Measurements from ENCODE around the gene CPT1A.

Gene CPT1A

DNA sequence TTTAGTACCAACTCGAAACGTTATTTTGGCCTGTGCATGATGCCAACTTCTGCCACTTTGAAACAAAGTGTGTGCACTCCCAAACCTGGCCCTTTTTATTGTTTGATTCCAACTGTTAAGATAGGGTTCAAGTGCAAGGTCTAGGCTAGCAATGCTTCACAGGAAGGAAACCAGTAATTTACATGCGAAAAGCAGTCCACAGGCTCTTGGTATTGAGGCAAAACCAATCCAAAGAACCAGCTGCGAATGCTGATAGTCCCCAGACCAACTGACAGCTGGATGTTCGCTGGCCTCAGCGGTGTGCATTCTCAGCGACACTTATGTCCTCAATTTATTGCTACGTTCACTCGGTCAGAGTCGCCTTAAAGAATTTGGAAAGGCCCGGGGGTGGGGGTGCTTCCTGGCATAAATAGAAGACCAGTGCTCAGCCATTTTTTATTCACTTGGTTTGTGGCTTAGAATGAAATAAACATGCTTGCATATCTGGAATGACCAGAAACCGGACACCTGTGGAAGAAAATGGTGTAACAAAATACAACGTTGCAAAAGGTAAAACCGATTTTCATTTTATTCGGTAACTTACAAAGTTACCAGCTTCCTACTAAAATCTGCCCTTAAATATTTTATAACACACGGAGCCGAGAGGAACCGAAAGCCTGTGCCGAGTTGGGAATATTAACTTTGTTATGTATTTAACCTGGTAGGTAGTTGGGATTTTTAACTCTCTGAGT is 1.6 kb downstream of the CPT1A start:
- no peaks in the 10 kb centered on the region for H3K36me3 ChIP-seq (ENCODE audit: control insufficient read depth in 2 of 2, insufficient read depth in 2 of 2, low read length in 2 of 2)
- no peaks in the 10 kb centered on the region for H3K9me3 ChIP-seq (ENCODE audit: control insufficient read depth in 2 of 2, low read length in 2 of 2)
- peak overlapping the region; percentile 66 to 80 for H3K9ac ChIP-seq (ENCODE audit: low read length in 2 of 2)
- peak overlapping the region; percentile 84 to 89 for H3K4me3 ChIP-seq (ENCODE audit: low read length in 2 of 2)
- H3K27me3 ChIP-seq (ENCODE audit: control insufficient read depth in 1 of 2, insufficient read depth in 2 of 2, low read length in 2 of 2), result no peaks in the 10 kb centered on the region
- H3K27ac ChIP-seq (ENCODE audit: low read length), result peak overlapping the region; percentile 96
- peaks cover 74% of the 10 kb centered on the region for H3K4me1 ChIP-seq (ENCODE audit: control insufficient read depth, insufficient read depth, low read length)

DNA sequence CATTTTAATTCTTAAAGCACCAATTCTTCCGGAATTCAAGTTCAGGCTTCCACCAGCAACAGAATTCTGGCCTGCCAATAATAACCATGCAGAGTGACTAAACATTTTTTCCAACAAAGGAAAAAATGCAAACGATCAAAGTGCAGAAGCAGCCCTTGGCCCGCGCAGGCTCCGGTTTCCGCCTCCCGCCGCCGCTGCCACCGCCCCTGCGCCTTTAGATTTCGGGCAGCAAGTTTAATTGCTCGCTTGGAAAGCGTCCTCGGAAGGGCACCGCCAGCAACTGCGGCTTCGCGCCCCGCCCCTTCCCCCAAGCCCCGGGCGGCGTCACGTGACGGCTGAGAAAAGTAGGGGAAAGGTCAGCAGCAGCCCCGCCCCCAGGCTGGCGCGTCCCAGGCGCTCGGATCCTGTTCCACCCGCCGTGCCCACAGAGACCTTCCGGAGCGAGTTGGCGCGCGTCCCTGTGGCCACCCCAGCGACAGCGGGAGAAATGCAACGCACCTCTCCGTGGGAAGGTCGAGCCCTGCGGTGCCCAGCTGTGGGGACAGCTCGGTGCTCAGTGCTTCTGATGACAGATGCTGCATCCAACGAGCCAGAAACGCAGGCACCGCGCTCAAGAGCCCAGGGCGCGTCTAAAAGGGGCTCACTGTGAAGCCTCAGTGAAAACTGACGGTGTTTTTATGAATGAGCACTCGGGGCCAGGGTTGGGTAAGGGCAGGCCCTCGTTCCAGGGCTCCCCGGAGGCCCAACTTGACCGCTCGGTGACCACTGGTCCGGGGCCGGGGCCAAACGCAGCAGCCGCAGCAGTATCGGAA is 2.5 kb downstream of the CPT1A start:
- Histone ChIP-seq H3K27ac (ENCODE audit: low read length) (peak overlapping the region; percentile 96), H3K4me3 (ENCODE audit: low read length in 2 of 2) (peak overlapping the region; percentile 84 to 89), H3K36me3 (ENCODE audit: control insufficient read depth in 2 of 2, insufficient read depth in 2 of 2, low read length in 2 of 2) (no peaks in the 10 kb centered on the region), H3K27me3 (ENCODE audit: control insufficient read depth in 1 of 2, insufficient read depth in 2 of 2, low read length in 2 of 2) (no peaks in the 10 kb centered on the region), H3K4me1 (ENCODE audit: control insufficient read depth, insufficient read depth, low read length) (peaks cover 77% of the 10 kb centered on the region), H3K9ac (ENCODE audit: low read length in 2 of 2) (peak overlapping the region; percentile 66 to 80), H3K9me3 (ENCODE audit: control insufficient read depth in 2 of 2, low read length in 2 of 2) (no peaks in the 10 kb centered on the region)

DNA sequence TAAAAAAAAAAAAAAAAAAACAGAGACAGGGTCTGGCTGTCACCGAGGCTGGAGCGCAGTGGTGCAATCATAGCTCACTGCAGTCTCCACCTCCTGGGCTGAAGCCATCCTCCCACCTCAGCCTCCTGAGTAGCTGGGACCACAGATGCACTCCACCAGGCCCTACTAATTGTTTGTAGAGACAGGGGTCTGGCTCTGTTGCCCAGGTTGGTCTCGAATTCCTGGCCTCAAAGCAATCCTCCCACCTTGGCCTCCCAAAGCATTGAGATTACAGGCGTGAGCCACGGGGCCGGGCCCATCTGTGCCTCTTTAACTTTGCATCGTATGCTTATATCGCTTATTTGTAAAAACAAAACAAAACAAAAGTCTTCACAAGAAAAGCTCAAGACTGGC is 3.1 kb downstream of the CPT1A start:
- no peaks in the 10 kb centered on the region for H3K27me3 ChIP-seq (ENCODE audit: control insufficient read depth in 1 of 2, insufficient read depth in 2 of 2, low read length in 2 of 2)
- no peaks in the 10 kb centered on the region for H3K9me3 ChIP-seq (ENCODE audit: control insufficient read depth in 2 of 2, low read length in 2 of 2)
- peak overlapping the region; percentile 96 for H3K27ac ChIP-seq (ENCODE audit: low read length)
- no peaks in the 10 kb centered on the region for H3K36me3 ChIP-seq (ENCODE audit: control insufficient read depth in 2 of 2, insufficient read depth in 2 of 2, low read length in 2 of 2)
- H3K4me3 ChIP-seq (ENCODE audit: low read length in 2 of 2), result peak overlapping the region; percentile 69 to 89
- peaks cover 71% of the 10 kb centered on the region for H3K4me1 ChIP-seq (ENCODE audit: control insufficient read depth, insufficient read depth, low read length)
- peak overlapping the region; percentile 55 to 68 for H3K9ac ChIP-seq (ENCODE audit: low read length in 2 of 2)

DNA sequence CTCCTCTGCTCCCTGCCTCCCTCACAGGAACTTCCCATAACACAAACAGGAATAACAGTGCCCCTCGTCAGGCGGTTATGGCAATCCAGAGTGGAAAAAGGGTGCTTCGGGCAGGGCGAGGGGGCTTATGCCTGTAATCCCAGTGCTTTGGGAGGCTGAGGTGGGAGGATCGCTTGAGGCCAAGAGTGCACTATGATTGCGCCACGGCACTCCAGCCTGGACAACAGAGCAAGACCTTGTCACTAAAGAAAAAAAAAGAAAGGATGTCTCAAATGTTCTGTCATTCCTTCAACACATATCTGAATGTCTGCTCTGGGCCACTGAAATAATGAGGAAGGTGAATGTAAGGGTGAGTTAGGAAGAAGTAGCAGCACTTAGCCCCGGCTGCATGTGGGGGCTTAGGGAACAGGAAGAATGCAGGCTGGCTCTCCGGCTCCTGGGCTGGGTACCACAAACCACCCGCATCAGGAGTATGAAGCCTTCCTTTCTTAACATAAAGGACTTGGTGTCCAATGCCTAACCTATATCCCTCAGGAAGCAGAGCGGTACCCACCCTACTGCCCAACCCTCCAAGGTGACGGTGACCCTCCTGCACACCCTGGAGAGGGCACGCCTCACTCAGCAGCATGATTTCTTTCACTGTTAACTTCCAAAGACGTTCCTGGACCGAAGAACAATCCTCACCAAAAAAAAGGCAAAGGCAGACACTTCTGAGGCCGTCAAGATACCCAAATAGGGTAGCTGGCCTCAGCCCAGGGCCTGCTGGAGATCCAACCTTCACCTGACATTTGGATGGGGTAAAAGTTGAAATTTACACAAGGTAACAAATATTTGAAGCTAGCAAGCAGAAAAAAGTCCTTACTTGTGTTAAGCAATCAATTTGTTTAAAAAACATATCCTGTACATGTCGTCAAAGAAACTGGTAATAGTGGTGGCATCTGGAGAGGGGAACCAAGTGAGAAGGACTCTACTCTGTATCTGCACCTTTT is 3.8 kb downstream of the CPT1A start:
- H3K4me1 ChIP-seq (ENCODE audit: control insufficient read depth, insufficient read depth, low read length), result peaks cover 73% of the 10 kb centered on the region
- peak overlapping the region; percentile 57 to 89 for H3K4me3 ChIP-seq (ENCODE audit: low read length in 2 of 2)
- H3K36me3 ChIP-seq (ENCODE audit: control insufficient read depth in 2 of 2, insufficient read depth in 2 of 2, low read length in 2 of 2), result no peaks in the 10 kb centered on the region
- no peaks in the 10 kb centered on the region for H3K27me3 ChIP-seq (ENCODE audit: control insufficient read depth in 1 of 2, insufficient read depth in 2 of 2, low read length in 2 of 2)
- no peaks in the 10 kb centered on the region for H3K9me3 ChIP-seq (ENCODE audit: control insufficient read depth in 2 of 2, low read length in 2 of 2)
- H3K9ac ChIP-seq (ENCODE audit: low read length in 2 of 2), result peak overlapping the region; percentile 63 to 64
- H3K27ac ChIP-seq (ENCODE audit: low read length), result peak overlapping the region; percentile 96

DNA sequence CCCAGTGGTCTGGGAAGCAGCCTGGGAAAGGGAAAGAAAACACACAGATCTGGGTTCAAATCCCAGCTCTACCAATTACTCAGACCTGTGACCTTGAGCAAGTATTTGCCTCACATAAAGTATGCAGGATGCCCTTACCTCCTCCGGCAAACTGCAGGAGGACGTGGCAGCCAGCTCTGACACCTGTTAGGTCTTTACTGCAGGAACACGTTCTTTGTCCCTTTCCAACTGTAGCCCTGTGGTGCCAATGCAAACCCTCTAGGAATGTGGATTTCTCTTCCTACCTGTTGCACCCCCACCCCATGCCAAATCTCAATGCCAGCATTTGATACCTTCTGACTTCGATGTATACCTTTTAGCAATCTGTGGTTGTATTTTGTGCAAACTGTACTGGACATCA is 6.0 kb downstream of the CPT1A start:
- no peaks in the 10 kb centered on the region for H3K9me3 ChIP-seq (ENCODE audit: control insufficient read depth in 2 of 2, low read length in 2 of 2)
- H3K36me3 ChIP-seq (ENCODE audit: control insufficient read depth in 2 of 2, insufficient read depth in 2 of 2, low read length in 2 of 2), result peaks cover 1% of the 10 kb centered on the region in 2 donors
- H3K4me3 ChIP-seq (ENCODE audit: low read length in 2 of 2), result no peak overlapping the region
- H3K9ac ChIP-seq (ENCODE audit: low read length in 2 of 2), result no peak overlapping the region
- peaks cover 82% of the 10 kb centered on the region for H3K4me1 ChIP-seq (ENCODE audit: control insufficient read depth, insufficient read depth, low read length)
- peak overlapping the region; percentile 96 for H3K27ac ChIP-seq (ENCODE audit: low read length)
- H3K27me3 ChIP-seq (ENCODE audit: control insufficient read depth in 1 of 2, insufficient read depth in 2 of 2, low read length in 2 of 2), result no peaks in the 10 kb centered on the region

DNA sequence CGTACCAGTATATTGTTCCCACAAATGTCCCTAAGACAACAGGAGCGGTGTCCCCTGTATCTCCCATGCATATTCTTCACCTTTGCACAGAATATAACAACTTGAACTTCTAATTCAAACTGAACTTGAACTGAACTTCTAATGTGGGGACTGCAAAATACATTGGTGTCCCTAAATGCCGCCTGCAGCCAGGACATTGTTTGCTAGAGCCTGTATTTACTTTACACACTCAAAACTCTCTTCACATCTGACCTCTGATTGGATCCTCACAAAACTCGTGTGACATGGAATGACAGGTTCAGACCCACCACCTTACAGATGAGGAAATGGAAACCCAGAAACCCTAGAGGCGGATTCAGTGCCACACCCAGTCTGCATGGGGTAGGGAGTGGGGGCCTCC is 6.4 kb downstream of the CPT1A start:
- H3K9me3 ChIP-seq (ENCODE audit: control insufficient read depth in 2 of 2, low read length in 2 of 2), result no peaks in the 10 kb centered on the region
- H3K27me3 ChIP-seq (ENCODE audit: control insufficient read depth in 1 of 2, insufficient read depth in 2 of 2, low read length in 2 of 2), result no peaks in the 10 kb centered on the region
- no peak overlapping the region for H3K4me3 ChIP-seq (ENCODE audit: low read length in 2 of 2)
- peaks cover 3% of the 10 kb centered on the region in 2 donors for H3K36me3 ChIP-seq (ENCODE audit: control insufficient read depth in 2 of 2, insufficient read depth in 2 of 2, low read length in 2 of 2)
- H3K27ac ChIP-seq (ENCODE audit: low read length), result peak overlapping the region; percentile 41
- no peak overlapping the region for H3K9ac ChIP-seq (ENCODE audit: low read length in 2 of 2)
- H3K4me1 ChIP-seq (ENCODE audit: control insufficient read depth, insufficient read depth, low read length), result peaks cover 82% of the 10 kb centered on the region

DNA sequence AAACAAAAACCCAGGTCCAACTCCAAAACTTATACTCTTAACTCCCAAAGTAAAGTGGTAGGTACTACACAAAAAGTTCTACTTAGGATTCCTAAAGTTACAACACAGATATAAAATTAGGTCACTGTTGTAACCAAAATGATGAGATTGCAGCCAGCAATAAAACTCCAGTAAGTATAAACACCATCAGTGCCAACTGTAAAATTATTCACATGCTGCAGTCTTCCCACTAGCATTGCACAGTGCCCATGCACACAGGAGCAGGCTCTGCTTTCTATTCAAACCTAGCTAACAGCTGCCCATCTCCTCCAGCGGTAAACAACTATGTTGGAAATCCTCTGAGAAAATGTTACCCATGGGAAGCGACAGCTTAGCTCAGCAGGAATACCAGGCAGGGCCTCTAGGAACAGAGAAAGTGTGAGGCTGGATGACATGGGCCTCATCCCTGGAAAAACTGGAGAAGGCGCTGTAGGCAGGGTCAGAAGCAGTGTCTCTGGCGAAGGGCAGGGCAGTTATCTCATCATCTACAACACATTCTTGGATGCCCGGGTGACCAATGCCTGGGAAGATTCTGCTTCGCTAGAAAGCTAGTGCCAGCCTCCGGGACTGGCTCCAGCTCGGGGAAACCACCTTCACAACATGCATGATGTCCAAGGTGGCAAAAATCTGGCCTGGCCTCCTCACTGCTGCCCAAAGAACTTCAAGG is 9.1 kb downstream of the CPT1A start:
- no peak overlapping the region for H3K9ac ChIP-seq (ENCODE audit: low read length in 2 of 2)
- no peaks in the 10 kb centered on the region for H3K9me3 ChIP-seq (ENCODE audit: control insufficient read depth in 2 of 2, low read length in 2 of 2)
- peak overlapping the region in 1 of 2 donors; percentile 22 for H3K4me3 ChIP-seq (ENCODE audit: low read length in 2 of 2)
- H3K36me3 ChIP-seq (ENCODE audit: control insufficient read depth in 2 of 2, insufficient read depth in 2 of 2, low read length in 2 of 2), result peaks cover 3 to 6% of the 10 kb centered on the region in 2 donors
- H3K27me3 ChIP-seq (ENCODE audit: control insufficient read depth in 1 of 2, insufficient read depth in 2 of 2, low read length in 2 of 2), result no peaks in the 10 kb centered on the region
- peaks cover 74% of the 10 kb centered on the region for H3K4me1 ChIP-seq (ENCODE audit: control insufficient read depth, insufficient read depth, low read length)
- peak overlapping the region; percentile 55 for H3K27ac ChIP-seq (ENCODE audit: low read length)

DNA sequence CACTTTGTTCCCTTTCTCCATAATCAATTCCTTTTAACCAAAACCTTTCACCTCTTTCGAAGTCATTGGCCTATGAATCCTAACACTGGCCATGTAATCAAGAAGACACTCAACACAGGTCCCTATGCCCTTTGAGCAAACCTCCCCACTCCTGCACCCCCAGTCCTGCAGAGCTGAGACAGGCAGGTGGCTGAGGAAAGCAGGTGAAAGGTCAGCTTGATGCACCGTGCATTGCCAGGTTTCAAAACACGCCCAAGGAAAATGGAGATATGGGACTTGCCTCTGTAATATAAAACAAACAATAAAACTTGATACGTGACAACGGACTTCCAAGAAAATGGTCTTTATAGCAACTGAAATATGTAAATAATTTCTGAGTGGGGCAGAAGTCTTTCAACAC is 10.6 kb downstream of the CPT1A start:
- H3K36me3 ChIP-seq (ENCODE audit: control insufficient read depth in 2 of 2, insufficient read depth in 2 of 2, low read length in 2 of 2), result peaks cover 3 to 6% of the 10 kb centered on the region in 2 donors
- no peaks in the 10 kb centered on the region for H3K27me3 ChIP-seq (ENCODE audit: control insufficient read depth in 1 of 2, insufficient read depth in 2 of 2, low read length in 2 of 2)
- H3K9me3 ChIP-seq (ENCODE audit: control insufficient read depth in 2 of 2, low read length in 2 of 2), result no peaks in the 10 kb centered on the region
- no peak overlapping the region for H3K4me3 ChIP-seq (ENCODE audit: low read length in 2 of 2)
- H3K9ac ChIP-seq (ENCODE audit: low read length in 2 of 2), result no peak overlapping the region
- H3K4me1 ChIP-seq (ENCODE audit: control insufficient read depth, insufficient read depth, low read length), result peaks cover 61% of the 10 kb centered on the region
- H3K27ac ChIP-seq (ENCODE audit: low read length), result no peak overlapping the region

DNA sequence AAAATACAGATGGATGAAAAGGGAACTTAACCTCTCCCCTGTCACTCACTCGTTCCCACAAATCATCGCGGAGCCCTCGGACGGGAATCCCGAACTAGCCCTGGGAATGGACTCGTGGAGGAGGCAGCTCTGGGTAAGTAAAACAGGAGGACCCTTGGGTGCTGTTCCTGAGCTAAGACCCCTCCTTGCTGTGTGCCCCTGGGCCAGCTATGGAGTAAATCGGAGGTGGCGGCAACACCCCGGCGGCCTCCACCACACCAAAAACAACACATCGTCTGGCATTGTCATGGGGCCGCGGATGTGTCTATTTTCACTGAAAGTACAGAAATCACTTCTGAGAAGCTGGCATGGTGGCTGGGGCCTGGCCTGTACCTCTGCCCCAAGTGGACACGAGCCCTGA is 12.1 kb downstream of the CPT1A start:
- Histone ChIP-seq H3K27ac (ENCODE audit: low read length) (no peak overlapping the region), H3K4me1 (ENCODE audit: control insufficient read depth, insufficient read depth, low read length) (peaks cover 52% of the 10 kb centered on the region), H3K9me3 (ENCODE audit: control insufficient read depth in 2 of 2, low read length in 2 of 2) (no peaks in the 10 kb centered on the region), H3K36me3 (ENCODE audit: control insufficient read depth in 2 of 2, insufficient read depth in 2 of 2, low read length in 2 of 2) (peaks cover 3 to 6% of the 10 kb centered on the region in 2 donors), H3K9ac (ENCODE audit: low read length in 2 of 2) (no peak overlapping the region), H3K27me3 (ENCODE audit: control insufficient read depth in 1 of 2, insufficient read depth in 2 of 2, low read length in 2 of 2) (no peaks in the 10 kb centered on the region), H3K4me3 (ENCODE audit: low read length in 2 of 2) (no peak overlapping the region)

DNA sequence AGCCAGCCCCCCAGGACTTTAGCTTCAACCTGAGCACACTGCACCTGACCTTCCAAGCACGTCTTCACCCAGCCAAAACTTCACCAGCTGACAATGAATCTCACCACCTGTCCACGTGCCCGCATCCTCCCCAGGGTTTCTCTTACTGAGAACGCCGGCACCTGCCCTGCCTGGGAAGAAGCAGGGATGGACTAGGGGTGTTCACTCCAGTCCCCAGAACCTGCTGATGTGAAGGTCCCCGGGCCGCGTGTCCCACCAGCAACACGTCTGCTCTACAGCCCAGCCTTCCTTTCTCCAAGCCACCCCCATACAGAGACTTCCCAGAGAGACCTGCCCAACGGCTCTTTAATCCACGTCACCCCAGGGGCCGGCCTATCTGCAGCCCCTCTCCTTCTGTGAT is 12.8 kb downstream of the CPT1A start:
- no peak overlapping the region for H3K4me3 ChIP-seq (ENCODE audit: low read length in 2 of 2)
- H3K9ac ChIP-seq (ENCODE audit: low read length in 2 of 2), result no peak overlapping the region
- peaks cover 51% of the 10 kb centered on the region for H3K4me1 ChIP-seq (ENCODE audit: control insufficient read depth, insufficient read depth, low read length)
- no peak overlapping the region for H3K27ac ChIP-seq (ENCODE audit: low read length)
- peaks cover 3 to 6% of the 10 kb centered on the region in 2 donors for H3K36me3 ChIP-seq (ENCODE audit: control insufficient read depth in 2 of 2, insufficient read depth in 2 of 2, low read length in 2 of 2)
- no peaks in the 10 kb centered on the region for H3K27me3 ChIP-seq (ENCODE audit: control insufficient read depth in 1 of 2, insufficient read depth in 2 of 2, low read length in 2 of 2)
- H3K9me3 ChIP-seq (ENCODE audit: control insufficient read depth in 2 of 2, low read length in 2 of 2), result no peaks in the 10 kb centered on the region
